Stimulated activated naive CD4-positive, alpha-beta T cell (primary cell): Measurements from ENCODE around the gene MTREX.

Experiments used
- DNase-seq, 6 experiments: peaks; one replicate each; lab custom pipeline; 2025; lab: John Stamatoyannopoulos, UW

Gene MTREX

DNA sequence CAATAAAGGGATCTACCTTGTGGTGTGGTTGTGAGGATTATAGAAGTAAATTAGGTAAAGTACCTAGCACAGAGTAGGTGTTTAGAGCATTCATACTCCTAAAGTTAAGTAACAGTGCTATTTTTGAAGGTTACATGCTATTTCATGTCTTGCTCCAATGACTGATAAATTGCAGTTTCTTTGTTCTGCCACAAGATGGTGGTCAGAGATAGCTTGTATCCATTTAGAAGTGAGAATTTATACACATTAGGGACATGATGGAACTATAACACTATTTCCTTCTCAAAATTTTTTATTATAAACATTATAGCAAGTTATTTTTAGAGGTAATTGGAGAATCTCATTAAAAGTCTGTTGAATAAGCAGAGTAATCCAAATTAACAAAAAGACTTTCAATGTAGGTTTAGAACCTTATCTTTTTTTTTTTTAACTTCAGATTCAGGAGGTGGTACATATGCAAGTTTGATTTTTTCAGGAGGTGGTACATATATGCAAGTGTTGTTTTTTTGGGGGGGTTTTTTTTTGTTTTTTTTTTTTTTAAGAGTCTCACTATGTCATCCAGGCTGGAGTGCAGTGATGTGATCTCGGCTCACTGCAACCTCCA lies 17.1 kb downstream of the MTREX start:
- peak in 2 of 6 experiments; percentile 35 to 45 for DNase-seq

DNA sequence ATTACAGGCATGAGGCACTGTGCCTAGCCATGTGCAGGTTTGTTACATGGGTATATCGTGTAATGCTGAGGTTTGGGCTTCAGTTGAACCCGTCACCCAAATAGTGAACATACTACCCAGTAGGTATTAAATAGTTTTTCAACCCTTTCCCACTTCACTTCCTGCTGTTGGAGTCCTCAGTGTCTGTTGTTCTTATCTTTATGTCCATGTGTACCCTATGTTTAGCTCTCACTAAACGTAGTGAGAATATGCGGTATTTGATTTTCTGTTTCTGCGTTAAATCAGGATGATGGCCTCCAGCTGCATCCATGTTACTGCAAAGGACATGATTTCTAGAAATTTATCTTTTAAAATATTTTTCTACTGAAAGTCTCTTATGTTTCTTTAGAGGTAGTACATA lies 17.8 kb downstream of the MTREX start:
- DNase-seq = no peak

DNA sequence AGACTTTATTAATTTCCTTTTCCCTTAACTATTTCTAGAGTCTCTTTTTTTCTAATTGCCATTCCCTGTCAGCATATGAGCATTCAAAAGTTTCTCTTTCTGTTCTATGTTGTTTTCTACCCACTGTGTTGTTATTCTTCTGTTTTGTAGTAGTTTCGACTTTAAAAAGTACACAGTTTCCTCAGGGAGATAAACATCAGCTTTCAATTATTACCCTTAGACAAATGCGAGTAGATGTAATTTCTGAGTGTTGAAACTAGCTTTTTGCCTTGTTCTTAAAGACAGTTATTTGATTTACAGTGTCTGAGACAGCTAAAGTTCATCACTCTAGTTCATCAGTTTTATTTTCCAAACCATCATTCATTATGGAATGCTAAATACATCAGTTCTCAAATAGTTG lies 19.5 kb downstream of the MTREX start:
- no peak for DNase-seq

DNA sequence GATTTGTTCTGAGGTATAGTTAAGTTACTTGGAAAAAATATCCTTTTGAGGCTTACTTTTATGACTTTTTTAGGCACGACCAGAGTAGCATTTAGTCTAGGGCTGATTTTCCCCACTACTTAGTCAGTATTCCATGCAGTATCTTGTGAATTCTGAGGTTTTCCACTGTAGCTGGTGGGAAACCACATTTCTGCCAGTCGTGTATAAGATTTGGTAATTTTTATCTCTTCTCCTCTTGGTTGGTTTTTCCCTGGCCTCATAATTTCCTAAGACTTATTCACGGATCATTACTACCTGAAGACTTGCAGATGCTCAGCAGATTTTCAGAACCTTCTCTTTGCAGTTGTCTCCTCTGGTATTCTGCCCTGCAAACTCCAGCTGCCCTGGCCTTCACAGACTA lies 23.5 kb downstream of the MTREX start:
- no peak for DNase-seq

DNA sequence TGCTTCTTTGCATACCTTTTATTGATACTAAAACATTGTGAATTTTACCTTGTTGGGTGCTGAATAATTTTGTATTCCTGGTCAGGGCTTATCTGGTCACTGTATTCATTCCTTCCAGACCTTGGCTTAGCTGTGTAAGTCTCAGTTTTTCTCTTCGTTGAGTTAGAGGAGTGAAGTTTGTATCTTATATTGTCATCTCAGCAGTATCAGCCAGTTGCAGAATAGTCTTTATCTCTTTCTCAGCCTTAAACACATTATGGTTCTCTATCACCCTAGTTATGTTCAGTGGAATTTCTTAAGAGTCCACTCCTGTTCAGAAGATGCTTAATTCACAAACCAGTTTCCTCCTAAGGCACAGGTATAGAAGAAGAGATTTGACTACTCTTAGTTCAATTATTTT lies 25.2 kb downstream of the MTREX start:
- no peak for DNase-seq

DNA sequence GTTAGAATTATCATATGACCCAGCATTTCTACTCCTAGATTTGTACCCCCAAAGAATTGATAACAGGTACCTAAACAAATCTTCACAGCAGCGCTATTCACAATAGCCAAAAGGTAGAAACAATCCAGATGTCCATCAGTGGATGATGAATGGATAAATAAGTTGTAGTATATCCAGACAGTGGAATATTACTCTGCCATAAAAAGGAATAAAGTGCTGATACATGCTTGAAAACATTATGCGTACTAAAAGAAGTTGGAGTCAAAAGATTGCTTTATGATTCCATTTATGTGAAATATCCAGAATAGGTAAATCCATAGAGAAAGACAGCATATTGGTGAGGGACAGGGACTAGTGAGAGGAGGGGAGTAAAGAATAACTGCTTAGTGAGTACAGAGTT lies 26.0 kb downstream of the MTREX start:
- no peak for DNase-seq

DNA sequence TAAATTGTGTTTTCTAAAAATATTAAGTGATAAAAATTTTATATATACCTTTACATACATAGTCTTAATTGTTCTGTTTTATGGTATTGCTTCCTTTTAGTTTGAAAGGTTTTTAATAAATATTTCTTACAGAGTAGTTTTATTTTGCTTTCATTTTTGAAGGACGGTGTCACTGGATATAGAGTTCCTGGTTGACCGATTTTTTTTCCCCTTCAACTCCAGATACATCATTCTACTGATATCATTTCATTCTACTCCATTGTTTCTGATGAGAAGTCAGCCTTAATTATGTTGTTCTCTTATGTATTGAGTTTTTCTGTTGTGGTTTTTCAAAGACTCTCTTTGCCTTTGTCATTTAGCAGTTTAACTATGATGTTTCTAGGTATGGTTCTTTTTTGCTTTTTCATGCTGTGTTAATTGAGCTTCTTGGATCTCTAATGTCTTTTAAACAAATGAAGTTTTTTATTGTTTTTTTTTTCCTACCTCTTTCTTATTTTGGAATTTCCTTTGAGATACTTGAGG lies 30.4 kb downstream of the MTREX start:
- DNase-seq = peak in 2 of 6 experiments; percentile 37 to 41

DNA sequence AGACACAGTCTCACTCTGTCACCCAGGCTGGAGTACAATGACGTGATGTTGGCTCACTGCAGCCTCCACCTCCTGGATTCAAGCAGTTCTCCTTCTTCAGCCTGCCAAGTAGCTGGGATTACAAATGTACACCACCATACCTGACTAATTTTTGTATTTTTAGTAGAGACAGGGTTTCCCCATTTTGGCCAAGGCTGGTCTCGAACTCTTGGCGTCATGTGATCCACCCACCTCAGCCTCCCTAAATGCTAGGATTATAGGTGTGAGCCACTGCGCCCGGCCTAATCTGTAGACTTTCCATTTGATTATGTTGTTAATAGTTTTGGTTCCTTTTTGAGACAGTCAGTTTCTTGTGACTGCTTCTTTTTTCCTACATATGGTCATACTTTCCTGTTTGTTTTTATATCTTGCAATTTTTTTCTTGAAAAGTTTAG lies 31.0 kb downstream of the MTREX start:
- DNase-seq = no peak

DNA sequence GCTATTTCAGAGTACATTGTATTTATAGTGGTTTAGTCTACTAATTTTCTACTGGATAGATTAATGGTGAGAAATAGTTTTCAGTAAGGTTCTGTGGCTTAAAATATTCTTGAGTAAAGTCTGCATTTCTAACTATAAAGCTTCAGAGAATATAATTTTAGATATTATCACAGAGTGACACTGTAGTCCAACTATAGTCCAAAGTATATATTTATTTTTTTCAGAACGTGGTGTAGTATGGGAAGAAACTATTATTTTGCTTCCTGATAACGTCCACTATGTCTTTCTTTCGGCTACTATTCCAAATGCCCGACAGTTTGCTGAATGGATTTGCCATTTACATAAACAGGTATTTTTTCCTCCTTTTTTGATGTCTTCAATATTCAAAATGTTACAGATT lies 35.3 kb downstream of the MTREX start:
- DNase-seq = no peak

DNA sequence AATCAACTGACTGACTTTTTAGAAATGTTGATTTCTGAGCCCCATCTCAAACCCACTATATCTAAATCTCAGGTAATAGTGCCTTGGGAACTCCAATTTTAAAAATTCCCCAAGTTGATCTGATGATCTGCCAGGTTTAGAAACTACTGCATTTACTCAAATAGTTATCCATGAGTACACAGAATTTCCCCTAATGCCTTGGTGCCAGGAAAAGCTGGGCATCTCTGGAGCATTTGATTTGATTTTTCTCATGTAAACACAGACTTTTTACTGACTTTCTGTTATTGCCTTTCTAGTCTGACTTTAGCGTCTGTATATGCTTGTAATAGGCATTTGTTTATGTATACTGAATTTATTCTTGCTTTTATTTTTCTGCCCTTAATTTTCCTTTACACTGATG lies 35.8 kb downstream of the MTREX start:
- no peak for DNase-seq

DNA sequence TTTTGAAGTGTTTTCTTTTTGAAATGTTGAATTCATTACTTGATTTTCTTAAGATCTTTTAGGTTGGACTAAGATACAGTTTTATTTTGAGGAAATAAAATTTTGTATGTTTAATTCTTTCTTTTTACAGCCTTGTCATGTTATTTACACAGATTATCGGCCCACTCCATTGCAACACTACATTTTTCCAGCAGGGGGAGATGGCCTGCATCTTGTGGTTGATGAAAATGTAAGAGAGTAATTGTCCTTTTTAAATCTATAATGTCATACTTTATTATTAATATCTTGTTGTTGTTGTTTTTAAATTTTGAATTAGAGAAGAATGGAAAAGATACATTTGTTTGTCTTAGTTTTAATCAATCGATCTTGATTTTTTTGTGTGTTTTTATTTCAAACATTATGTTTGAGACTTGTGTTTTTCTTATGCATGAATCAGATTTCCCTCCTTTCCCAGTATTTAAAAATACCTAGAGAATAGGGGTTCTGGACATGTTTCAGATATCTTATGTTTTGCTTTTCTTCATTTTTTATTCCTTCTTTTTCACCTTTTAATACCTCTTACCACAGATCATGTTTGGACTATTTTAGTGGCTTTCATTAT lies 36.7 kb downstream of the MTREX start:
- peak; percentile 15 to 66 (median 33) for DNase-seq

DNA sequence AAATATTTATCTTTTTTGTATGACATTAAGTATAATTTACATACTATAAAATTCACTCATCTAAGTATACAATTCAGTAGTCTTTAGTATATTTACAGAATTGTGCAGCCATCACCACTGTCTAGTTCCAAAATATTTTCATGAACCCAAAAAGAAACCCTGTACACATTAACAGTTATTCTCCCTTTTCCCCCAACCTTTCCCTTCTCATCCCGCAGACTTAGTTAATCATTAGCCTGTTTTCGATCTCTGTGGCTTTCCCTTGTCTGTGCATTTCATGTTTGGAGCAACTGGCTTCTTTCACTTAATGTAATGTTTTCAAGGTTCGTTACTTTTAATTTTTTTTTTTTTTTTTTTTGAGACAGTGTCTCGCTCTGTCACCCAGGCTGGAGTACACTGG lies 37.5 kb downstream of the MTREX start:
- no peak for DNase-seq

DNA sequence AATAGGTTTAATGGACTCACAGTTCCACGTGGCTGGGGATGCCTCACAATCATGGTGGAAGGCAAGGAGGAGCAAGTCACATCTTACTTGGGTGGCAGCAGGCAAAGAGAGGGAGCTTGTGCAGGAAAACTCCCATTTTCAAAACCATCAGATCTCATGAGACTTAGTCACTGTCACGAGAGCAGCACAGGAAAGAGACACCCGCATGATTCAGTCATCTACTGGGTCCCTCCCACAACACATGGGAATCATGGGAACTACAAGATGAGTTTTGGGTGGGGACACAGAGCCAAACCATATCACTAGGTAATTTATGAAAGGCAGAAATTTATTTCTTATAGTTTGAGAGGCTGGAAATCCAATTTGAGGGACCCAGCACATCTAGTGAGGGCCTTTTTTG lies 40.0 kb downstream of the MTREX start:
- no peak for DNase-seq

DNA sequence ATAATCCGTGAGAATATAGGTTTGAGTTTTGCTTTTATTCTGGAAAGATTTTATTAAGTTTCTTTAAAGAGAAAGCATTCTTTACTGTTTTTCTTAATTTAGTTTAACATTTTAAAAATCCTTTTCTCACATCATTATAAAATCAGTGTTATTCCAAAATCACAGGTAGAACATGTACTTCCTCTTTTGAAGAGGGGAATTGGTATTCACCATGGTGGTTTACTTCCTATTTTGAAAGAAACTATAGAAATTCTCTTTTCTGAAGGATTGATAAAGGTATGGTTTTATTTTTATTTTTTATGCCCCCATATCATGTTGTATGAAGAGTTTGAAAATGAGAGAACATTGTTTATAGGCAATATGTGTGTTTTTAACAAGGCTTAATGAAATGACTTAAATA lies 43.0 kb downstream of the MTREX start:
- DNase-seq = no peak

DNA sequence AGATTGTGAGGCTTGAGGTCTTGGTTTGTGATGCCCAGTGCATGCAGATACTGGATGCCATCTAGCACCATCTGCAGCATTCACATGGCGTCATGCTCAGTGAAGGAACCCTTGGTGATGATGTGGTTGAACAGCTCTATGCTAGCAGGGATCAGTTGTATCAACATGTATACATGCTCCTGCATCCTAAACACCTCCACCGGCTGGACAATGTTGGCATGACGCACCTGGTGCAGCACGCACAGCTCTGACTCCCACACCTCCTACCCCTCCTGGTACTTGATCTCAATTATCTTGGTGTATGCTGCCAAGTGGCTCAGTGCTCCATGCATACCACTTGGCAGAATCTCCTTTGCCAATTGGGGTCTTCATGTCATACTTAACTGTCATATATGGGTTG lies 49.1 kb downstream of the MTREX start:
- no peak for DNase-seq

DNA sequence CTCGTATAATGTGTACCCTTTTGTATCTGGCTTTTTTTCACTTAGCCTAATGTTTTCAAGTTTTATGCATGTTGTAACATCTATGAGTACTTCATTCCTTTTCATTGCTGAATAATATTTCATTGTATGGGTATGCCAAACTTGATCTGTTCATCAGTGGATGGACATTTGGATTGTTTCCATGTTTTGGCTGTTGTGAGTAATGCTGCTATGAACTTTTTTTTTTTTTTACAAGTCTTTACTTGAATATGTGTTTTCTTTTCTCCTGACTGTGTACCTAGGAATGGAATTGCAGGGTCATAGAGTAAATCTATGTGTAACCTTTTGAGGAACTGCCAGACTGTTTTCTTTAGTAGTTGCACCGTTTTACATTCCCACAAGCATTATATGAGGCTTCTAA lies 52.4 kb downstream of the MTREX start:
- DNase-seq = no peak

DNA sequence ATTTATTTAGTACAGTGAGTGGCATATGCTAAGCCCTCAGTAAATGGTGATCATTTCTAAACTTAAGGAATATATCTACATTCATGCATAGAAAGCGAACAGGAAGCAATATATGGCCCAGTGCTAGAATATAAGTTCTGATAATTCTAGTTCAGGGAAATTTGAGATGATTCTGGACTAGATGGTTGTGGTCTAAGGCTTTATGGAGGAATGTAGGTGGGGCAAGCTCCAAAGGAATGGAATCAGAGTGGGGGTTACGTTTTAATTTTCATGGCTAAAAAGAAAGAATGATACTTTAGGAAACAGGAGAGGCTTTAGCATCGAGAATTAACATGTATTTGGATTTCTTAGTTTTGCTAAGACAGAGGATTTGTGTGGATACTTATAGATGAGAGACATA lies 56.1 kb downstream of the MTREX start:
- no peak for DNase-seq

DNA sequence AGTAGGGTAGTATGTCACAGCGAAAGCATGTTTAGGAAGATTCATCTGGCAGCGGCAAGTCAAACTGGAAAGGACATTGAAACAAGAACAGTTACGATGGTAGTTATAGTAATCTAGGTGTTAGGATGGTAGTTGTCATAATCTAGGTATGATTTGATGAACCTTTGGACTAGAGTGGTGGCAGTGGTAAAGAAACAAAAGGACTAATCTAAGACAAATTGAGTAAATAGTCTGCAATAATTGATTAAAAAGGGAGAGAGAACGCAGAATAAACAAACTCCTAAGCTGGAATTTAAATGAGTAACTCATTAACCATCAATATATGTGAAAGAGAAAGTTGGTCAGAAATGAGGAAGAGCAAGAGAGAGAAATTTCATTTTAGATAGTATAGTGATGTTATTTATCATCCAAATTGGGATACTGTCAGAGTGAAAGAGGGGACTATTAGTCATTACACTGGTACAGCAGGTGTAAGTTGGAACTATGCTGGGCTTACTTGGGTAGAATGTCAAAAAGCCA lies 56.8 kb downstream of the MTREX start:
- no peak for DNase-seq

DNA sequence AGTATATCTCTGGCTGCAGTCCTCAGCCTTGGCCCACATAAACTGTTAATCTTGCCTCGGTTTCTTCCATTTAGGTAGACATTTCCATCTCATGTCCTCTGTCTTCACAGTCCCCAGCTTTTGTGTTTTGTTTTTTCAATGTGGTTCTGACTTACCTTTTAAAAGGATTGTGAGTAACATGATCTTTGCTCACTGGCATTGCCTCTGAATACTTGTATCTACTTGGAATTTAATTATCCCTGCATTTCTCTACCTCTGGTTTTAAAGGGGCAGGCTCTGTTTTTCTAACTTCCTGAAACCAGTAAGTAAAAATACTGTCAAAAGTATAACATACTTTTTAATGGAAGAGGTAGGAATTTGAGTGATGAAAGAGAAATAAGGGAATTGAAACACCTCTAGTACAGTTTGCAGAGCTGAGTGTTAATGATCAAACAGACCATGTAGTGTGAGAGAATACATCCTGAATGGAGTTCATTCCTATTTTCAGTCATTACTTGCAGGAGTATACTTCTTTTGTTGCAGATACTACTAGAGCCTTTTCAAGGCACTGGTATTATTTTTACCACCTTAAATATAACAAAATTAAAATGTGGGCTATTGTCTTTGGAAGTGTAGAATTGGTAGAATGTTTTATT lies 62.6 kb downstream of the MTREX start:
- DNase-seq = no peak

DNA sequence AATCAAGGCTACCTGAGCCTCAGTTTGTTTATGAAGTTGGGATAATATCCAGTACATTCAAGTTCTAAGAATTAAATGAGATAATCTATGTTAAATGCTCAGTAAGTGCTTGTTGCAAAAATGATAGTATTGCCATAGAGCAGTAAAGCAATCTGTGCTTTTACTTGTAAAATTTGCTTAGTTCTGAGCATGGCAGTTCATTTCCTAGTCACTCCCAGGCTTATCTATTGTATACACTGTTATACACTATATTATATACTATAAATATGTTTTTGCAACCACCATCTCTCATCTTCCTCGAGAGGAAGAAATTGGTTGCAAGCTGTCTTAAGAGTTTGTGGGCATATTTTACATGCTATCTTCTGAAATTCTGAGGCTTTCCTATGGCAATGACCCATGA lies 63.4 kb downstream of the MTREX start:
- no peak for DNase-seq

DNA sequence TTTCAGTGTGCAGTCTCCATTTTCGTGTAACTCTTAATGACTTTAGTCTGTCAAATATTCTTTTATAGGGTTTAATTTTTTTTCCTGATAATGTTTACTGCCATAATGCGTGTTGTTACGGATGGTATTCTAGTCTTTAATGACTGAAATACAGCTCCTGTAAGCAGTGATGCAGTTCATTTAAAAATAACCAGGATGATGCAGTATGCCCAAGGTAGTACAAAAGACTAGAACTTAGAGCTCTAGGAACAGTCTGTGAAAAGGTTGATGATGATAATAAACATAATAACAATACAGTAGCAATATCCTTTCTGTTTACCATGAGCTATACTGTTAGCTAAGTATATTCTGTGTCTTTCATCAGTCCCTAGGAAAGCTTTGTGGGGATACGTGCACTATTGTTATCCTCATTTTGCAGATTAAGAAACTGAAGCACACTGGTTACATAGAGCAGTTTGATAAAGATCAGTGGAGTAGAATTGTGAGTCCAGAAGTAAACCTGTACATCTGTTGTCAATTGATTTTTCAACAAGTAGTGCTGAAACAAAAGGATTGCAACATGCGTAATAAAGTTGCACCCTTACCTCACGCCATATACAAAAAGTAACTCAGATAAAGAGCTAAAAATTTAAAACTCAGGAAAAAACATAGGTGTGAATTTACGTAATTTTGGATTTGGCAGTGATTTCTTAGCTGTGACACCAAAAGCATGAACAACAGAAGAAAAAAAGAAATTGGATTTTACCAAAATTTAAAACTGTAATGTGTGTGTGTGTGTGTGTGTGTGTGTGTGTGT lies 64.5 kb downstream of the MTREX start:
- no peak for DNase-seq

DNA sequence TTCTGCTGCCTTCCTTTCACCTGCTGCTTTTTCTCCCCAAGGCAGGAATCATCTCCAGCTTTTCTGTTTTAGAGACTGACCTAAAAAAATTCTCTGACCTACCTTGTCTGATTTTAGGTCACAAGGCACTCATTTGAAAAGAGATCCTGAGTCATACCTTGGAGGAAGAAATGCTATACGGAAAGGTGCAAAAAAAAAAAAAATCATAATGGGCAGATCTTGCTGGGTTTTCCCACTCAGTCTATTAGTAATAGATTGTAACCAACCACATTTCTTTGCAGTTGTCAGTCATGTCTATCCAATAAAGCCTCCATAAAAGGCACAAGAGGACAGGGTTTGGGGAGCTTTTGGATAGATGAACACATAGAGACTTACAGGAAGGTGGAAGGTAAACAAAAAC lies 70.0 kb downstream of the MTREX start:
- DNase-seq = no peak

DNA sequence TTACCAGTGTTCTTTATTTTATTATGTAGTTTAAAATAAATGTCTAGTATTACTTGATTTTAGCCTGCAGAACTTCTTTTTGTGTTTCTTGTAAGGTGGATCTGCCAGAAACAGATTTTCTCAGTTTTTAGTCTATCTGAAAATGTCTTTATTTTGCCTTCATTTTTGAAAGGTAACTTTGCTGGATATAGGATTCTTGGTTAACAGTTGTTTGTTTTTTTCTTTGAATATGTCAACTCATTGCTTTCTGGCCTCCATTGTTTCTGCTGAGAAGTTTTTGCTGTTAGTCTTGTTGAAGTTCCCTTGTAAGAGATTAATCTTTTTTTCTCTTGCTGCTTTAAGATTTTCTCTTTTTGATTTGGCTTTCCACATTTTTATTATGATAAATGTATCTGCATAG lies 75.5 kb downstream of the MTREX start:
- DNase-seq = no peak
